MM.1S (cell line): ENCODE data around the gene SH3BP5L.

ENCODE experiments used
- DNase-seq: peaks from one replicate; pipeline ENCODE4 v3.0.0-alpha.2; 2015
- H2AFZ ChIP-seq: fragments of 300-600 bp; sonication (generic); 2 replicates; pipeline ENCODE4 v1.6.0; 2016; ENCODE audit warnings: antibody characterized with exemption, low read length
- H3F3A ChIP-seq: fragments of 300-600 bp; sonication (generic); 2 replicates; pipeline ENCODE4 v1.6.1; 2016; ENCODE audit warnings: mild to moderate bottlenecking, antibody characterized with exemption, low read length, moderate library complexity, mixed read lengths; ENCODE audit not compliant: insufficient read depth
- H3K27ac ChIP-seq: fragments of 300-600 bp; sonication (generic); 2 replicates; pipeline ENCODE4 v1.5.1; 2016; ENCODE audit warnings: mild to moderate bottlenecking, low read length
- H3K27me3 ChIP-seq: fragments of 300-600 bp; sonication (generic); replicated peaks from 2 replicates; pipeline ENCODE4 v1.6.0; 2016; ENCODE audit warnings: low read length; ENCODE audit not compliant: insufficient read depth
- H3K36me3 ChIP-seq: fragments of 300-600 bp; sonication (generic); replicated peaks from 2 replicates; pipeline ENCODE4 v1.6.1; 2016; ENCODE audit warnings: mild to moderate bottlenecking, low read length, mixed read lengths; ENCODE audit not compliant: insufficient read depth
- H3K4me1 ChIP-seq: fragments of 300-600 bp; sonication (generic); 2 replicates; pipeline ENCODE4 v1.6.1; 2016; ENCODE audit warnings: low read length, mixed read lengths
- H3K4me2 ChIP-seq: fragments of 300-600 bp; sonication (generic); 2 replicates; pipeline ENCODE4 v1.6.0; 2016; ENCODE audit warnings: low read depth, low read length
- H3K4me3 ChIP-seq: fragments of 300-600 bp; sonication (generic); 2 replicates; pipeline ENCODE4 v1.5.1; 2016; ENCODE audit warnings: low read length, mixed read lengths
- H3K79me2 ChIP-seq: fragments of 300-600 bp; sonication (generic); 2 replicates; pipeline ENCODE4 v1.6.1; 2016; ENCODE audit warnings: mixed run types, low read length, mixed read lengths
- H3K9ac ChIP-seq: fragments of 300-600 bp; sonication (generic); 2 replicates; pipeline ENCODE4 v1.6.1; 2016; ENCODE audit warnings: low read length, mixed read lengths
- H3K9me2 ChIP-seq: fragments of 300-600 bp; sonication (generic); replicated peaks from 2 replicates; pipeline ENCODE4 v1.6.1; 2016; ENCODE audit warnings: mild to moderate bottlenecking, low read length, mixed read lengths; ENCODE audit not compliant: insufficient read depth
- H3K9me3 ChIP-seq: fragments of 300-600 bp; sonication (generic); replicated peaks from 2 replicates; pipeline ENCODE4 v1.6.1; 2016; ENCODE audit warnings: mild to moderate bottlenecking, low read length, mixed read lengths; ENCODE audit not compliant: insufficient read depth
- H4K20me1 ChIP-seq: fragments of 300-600 bp; sonication (generic); 2 replicates; pipeline ENCODE4 v1.6.1; 2016; ENCODE audit warnings: mild to moderate bottlenecking, low read length, moderate library complexity, mixed read lengths; ENCODE audit not compliant: insufficient read depth
- CTCF ChIP-seq: fragments of 300-600 bp; sonication (generic); IDR thresholded peaks from 2 replicates; pipeline ENCODE4 v1.5.1; 2016; ENCODE audit warnings: antibody characterized with exemption, low read length, mixed read lengths
- EZH2 ChIP-seq: fragments of 300-600 bp; sonication (generic); optimal IDR thresholded peaks from 2 replicates; pipeline ENCODE3; 2017; ENCODE audit warnings: low read depth, mild to moderate bottlenecking, antibody characterized with exemption, low read length, mixed read lengths
- EZH2phosphoT487 ChIP-seq: fragments of 300-600 bp; sonication (generic); IDR thresholded peaks from 2 replicates; pipeline ENCODE4 v1.6.1; 2018; ENCODE audit warnings: antibody characterized with exemption, low read length

SH3BP5L gene

GRCh38 chr1:248812736-248813425 is 12.8 kb downstream of the SH3BP5L start:
- TF ChIP-seq CTCF: no peak
- TF ChIP-seq EZH2: no peak
- TF ChIP-seq EZH2phosphoT487: no peak
- Histone ChIP-seq H3K9me3 (no peaks in the 10 kb centered on the region), H2AFZ (no peak overlapping the region), H3K4me1 (no peaks in the 10 kb centered on the region), H3K79me2 (peaks cover 15% of the 10 kb centered on the region), H3K4me2 (no peak overlapping the region), H3K9me2 (no peaks in the 10 kb centered on the region), H3F3A (0 out of 2 replicates have a peak, but pooled peaks cover 3% of the 10 kb centered on the region), H3K36me3 (0 out of 2 replicates have a peak, but pooled peaks cover 8% of the 10 kb centered on the region), H3K27ac (no peak overlapping the region), H3K4me3 (no peak overlapping the region), H4K20me1 (no peaks in the 10 kb centered on the region), H3K9ac (no peak overlapping the region), H3K27me3 (no peaks in the 10 kb centered on the region)
- no peak for DNase-seq

GRCh38 chr1:248811514-248812490 is 13.9 kb downstream of the SH3BP5L start:
- H3K4me2 ChIP-seq: no peak overlapping the region
- 0 out of 2 replicates have a peak, but pooled peaks cover 3% of the 10 kb centered on the region for H3F3A ChIP-seq
- no peaks in the 10 kb centered on the region for H3K9me3 ChIP-seq
- no peak for DNase-seq
- H3K36me3 ChIP-seq: 0 out of 2 replicates have a peak, but pooled peaks cover 8% of the 10 kb centered on the region
- no peaks in the 10 kb centered on the region for H3K27me3 ChIP-seq
- H3K4me1 ChIP-seq: peaks cover 2% of the 10 kb centered on the region
- H4K20me1 ChIP-seq: no peaks in the 10 kb centered on the region
- no peak overlapping the region for H3K4me3 ChIP-seq
- H3K9ac ChIP-seq: no peak overlapping the region
- H2AFZ ChIP-seq: no peak overlapping the region
- no peak overlapping the region for H3K27ac ChIP-seq
- peaks cover 4% of the 10 kb centered on the region; the same call in 1 of the 2 replicates for H3K79me2 ChIP-seq
- TF ChIP-seq CTCF: 0 out of 2 replicates have a peak, but pooled peaks have one; percentile 12
- TF ChIP-seq EZH2: no peak
- H3K9me2 ChIP-seq: no peaks in the 10 kb centered on the region

- no peak overlapping the region for H3K9ac ChIP-seq
- H3K4me1 ChIP-seq: peaks cover 11% of the 10 kb centered on the region
- H3K27me3 ChIP-seq: no peaks in the 10 kb centered on the region
- H3K9me2 ChIP-seq: no peaks in the 10 kb centered on the region
- no peak for DNase-seq
- no peaks in the 10 kb centered on the region for H3K9me3 ChIP-seq
- H4K20me1 ChIP-seq: no peaks in the 10 kb centered on the region
- no peak overlapping the region for H2AFZ ChIP-seq
- TF ChIP-seq CTCF: no peak
- TF ChIP-seq EZH2: no peak
- TF ChIP-seq EZH2phosphoT487: no peak
- peaks cover 7% of the 10 kb centered on the region for H3F3A ChIP-seq
- H3K4me3 ChIP-seq: no peak overlapping the region
- H3K4me2 ChIP-seq: no peak overlapping the region
- H3K79me2 ChIP-seq: peaks cover 3% of the 10 kb centered on the region; the same call in 1 of the 2 replicates
- 0 out of 2 replicates have a peak, but pooled peaks cover 8% of the 10 kb centered on the region for H3K36me3 ChIP-seq
- no peak overlapping the region for H3K27ac ChIP-seq
Measured at GRCh38 chr1:248810727-248811513, 14.8 kb downstream of the SH3BP5L start.
